GM21529 (cell line): ENCODE measurements around the gene BEGAIN.
"Not testable (repeated sequence)": the region's sequence is repeated elsewhere in the genome, so short reads cannot be mapped to it uniquely, and the experiment has no call there.

ENCODE experiments used
- ATAC-seq: cut with Tn5 transposase; IDR thresholded peaks from one replicate; pipeline ENCODE4 v1.9.1; 2021; ENCODE audit not compliant: unreplicated experiment

BEGAIN gene

GRCh38 chr14:100526632-100527031 lies 60.6 kb downstream of the BEGAIN start:
- no peak for ATAC-seq

- ATAC-seq: no peak
Observed at GRCh38 chr14:100526057-100526456, 61.2 kb downstream of the BEGAIN start.

- ATAC-seq: no peak
Observed at GRCh38 chr14:100525615-100526014, 61.6 kb downstream of the BEGAIN start.

- no peak for ATAC-seq
Observed at GRCh38 chr14:100524933-100525243, 62.3 kb downstream of the BEGAIN start.

- ATAC-seq: no peak
Observed at GRCh38 chr14:100524233-100524932, 62.8 kb downstream of the BEGAIN start.

GRCh38 chr14:100523843-100524169 lies 63.4 kb downstream of the BEGAIN start:
- ATAC-seq: no peak

- no peak for ATAC-seq
Observed at GRCh38 chr14:100523131-100523842, 63.9 kb downstream of the BEGAIN start.

- ATAC-seq: no peak
Observed at GRCh38 chr14:100522616-100523099, 64.6 kb downstream of the BEGAIN start.

- ATAC-seq: not testable (repeated sequence)
Observed at GRCh38 chr14:100506053-100506452, 81.2 kb downstream of the BEGAIN start.

- ATAC-seq: no peak
Observed at GRCh38 chr14:100504372-100505078, 82.7 kb downstream of the BEGAIN start.

GRCh38 chr14:100503251-100503650 lies 84.0 kb downstream of the BEGAIN start:
- no peak for ATAC-seq

GRCh38 chr14:100502622-100503220 lies 84.5 kb downstream of the BEGAIN start:
- no peak for ATAC-seq

- ATAC-seq: no peak
Observed at GRCh38 chr14:100500128-100500527, 87.1 kb downstream of the BEGAIN start.

- ATAC-seq: no peak
Observed at GRCh38 chr14:100498068-100498467, 89.1 kb downstream of the BEGAIN start.

GRCh38 chr14:100495917-100496316 lies 91.3 kb downstream of the BEGAIN start:
- ATAC-seq: no peak

- no peak for ATAC-seq
Observed at GRCh38 chr14:100494645-100495044, 92.6 kb downstream of the BEGAIN start.

GRCh38 chr14:100490252-100490651 lies 97.0 kb downstream of the BEGAIN start:
- no peak for ATAC-seq

- no peak for ATAC-seq
Observed at GRCh38 chr14:100488057-100488456, 99.2 kb downstream of the BEGAIN start.

- ATAC-seq: no peak
Observed at GRCh38 chr14:100487304-100487703, 99.9 kb downstream of the BEGAIN start.
